IMR-90 (cell line): ENCODE measurements around the gene TRIM22. TPM values are rescaled to one million over a fixed set of nuclear protein-coding genes. Genes with fewer than 3 reads are reported as not detected.

Experiments
- ATAC-seq: fragments of 200-7000 bp; cut with Tn5 transposase; 2 replicates; pipeline ENCODE4 v1.9.1; 2020; ENCODE audit warnings: low read depth, mild to moderate bottlenecking, moderate library complexity
- BruUV-seq: library from RNA; stranded (reverse); fragments of 400-500 nt; replicated peaks from 2 replicates; lab custom pipeline; 2021; lab: Mats Ljungman, UMichigan
- CTCF ChIA-PET: fragments of 300-600 bp; formaldehyde crosslinking; extraction: SDS; loops from one replicate; lab custom pipeline; 2021; ENCODE audit warnings: antibody characterized with exemption; lab: Yijun Ruan, JAX
- POLR2A ChIA-PET: fragments of 300-600 bp; sonication (Branson Sonifier 250); formaldehyde crosslinking; loops from one replicate; lab custom pipeline; 2022; ENCODE audit warnings: antibody characterized with exemption; ENCODE audit not compliant: unreplicated experiment; lab: Charles Lee
- DNase-seq: peaks from one replicate; pipeline ENCODE4 v3.0.0; 2013
- H2AFZ ChIP-seq: replicated peaks from 2 replicates; pipeline ENCODE3; 2013; ENCODE audit warnings: low read length, mild to moderate bottlenecking; ENCODE audit not compliant: poor library complexity
- H2AK5ac ChIP-seq: 2 replicates; pipeline ENCODE4 v1.6.1; 2013; ENCODE audit warnings: low read depth, low read length, inconsistent platforms
- H2AK9ac ChIP-seq: replicated peaks from 2 replicates; pipeline ENCODE3; 2013; ENCODE audit warnings: mild to moderate bottlenecking, low read depth, low read length, moderate library complexity; ENCODE audit not compliant: poor library complexity
- H2BK120ac ChIP-seq: 2 replicates; pipeline ENCODE4 v1.6.1; 2013; ENCODE audit warnings: low read depth, low read length, inconsistent platforms
- H2BK15ac ChIP-seq: 3 replicates; pipeline ENCODE4 v1.6.1; 2013; ENCODE audit warnings: low read depth, low read length, inconsistent platforms
- H2BK20ac ChIP-seq: 2 replicates; pipeline ENCODE4 v1.6.1; 2013; ENCODE audit warnings: low read depth, mild to moderate bottlenecking, inconsistent platforms, low read length, moderate library complexity
- H2BK5ac ChIP-seq: 2 replicates; pipeline ENCODE4 v1.6.1; 2013; ENCODE audit warnings: mild to moderate bottlenecking, low read depth, low read length, inconsistent platforms; ENCODE audit not compliant: poor library complexity, severe bottlenecking
- H3K14ac ChIP-seq: replicated peaks from 2 replicates; pipeline ENCODE4 v1.6.1; 2013; ENCODE audit warnings: low read depth, low read length, inconsistent platforms
- H3K18ac ChIP-seq: 2 replicates; pipeline ENCODE4 v1.6.1; 2013; ENCODE audit warnings: low read depth, low read length, control low read depth
- H3K23ac ChIP-seq: 2 replicates; pipeline ENCODE4 v1.6.1; 2013; ENCODE audit warnings: low read depth, low read length, inconsistent platforms
- H3K27ac ChIP-seq: 2 replicates; pipeline ENCODE4 v1.5.1; 2013; ENCODE audit warnings: mild to moderate bottlenecking, control low read depth, low read length; ENCODE audit not compliant: insufficient read depth
- H3K27me3 ChIP-seq: 2 replicates; pipeline ENCODE4 v1.6.1; 2013; ENCODE audit warnings: low read length; ENCODE audit not compliant: control insufficient read depth, insufficient read depth
- H3K36me3 ChIP-seq: 2 replicates; pipeline ENCODE4 v1.6.1; 2013; ENCODE audit warnings: low read length, mixed read lengths; ENCODE audit not compliant: control insufficient read depth, insufficient read depth
- H3K4ac ChIP-seq: 2 replicates; pipeline ENCODE4 v1.6.1; 2013; ENCODE audit warnings: low read depth, low read length, inconsistent platforms
- H3K4me1 ChIP-seq: 2 replicates; pipeline ENCODE4 v1.6.1; 2013; ENCODE audit warnings: low read length, mixed read lengths; ENCODE audit not compliant: control insufficient read depth, insufficient read depth
- H3K4me2 ChIP-seq: 2 replicates; pipeline ENCODE4 v1.6.1; 2013; ENCODE audit warnings: low read depth, mild to moderate bottlenecking, control low read depth, low read length, moderate library complexity
- H3K4me3 ChIP-seq: 2 replicates; pipeline ENCODE4 v1.5.1; 2013; ENCODE audit warnings: low read depth, mild to moderate bottlenecking, control low read depth, low read length, moderate library complexity; ENCODE audit not compliant: insufficient read depth
- H3K56ac ChIP-seq: 2 replicates; pipeline ENCODE4 v1.6.1; 2013; ENCODE audit warnings: low read length, inconsistent platforms; ENCODE audit not compliant: insufficient read depth; ENCODE audit errors: extremely low read depth
- H3K79me1 ChIP-seq, 2 experiments: 2 replicates each; pipeline ENCODE4 v1.6.1; 2013; ENCODE audit warnings: low read length in 2 of 2, inconsistent platforms in 1 of 2, low read depth in 1 of 2
- H3K9ac ChIP-seq: 2 replicates; pipeline ENCODE4 v1.6.1; 2013; ENCODE audit warnings: low read depth, low read length, control low read depth
- H3K9me1 ChIP-seq: 2 replicates; pipeline ENCODE4 v1.6.1; 2013; ENCODE audit warnings: low read length, inconsistent platforms; ENCODE audit not compliant: insufficient read depth
- H3K9me3 ChIP-seq: 2 replicates; pipeline ENCODE4 v1.6.1; 2013; ENCODE audit warnings: low read length; ENCODE audit not compliant: control insufficient read depth, insufficient read depth
- H4K20me1 ChIP-seq: 2 replicates; pipeline ENCODE4 v1.6.1; 2013; ENCODE audit warnings: low read length, inconsistent platforms; ENCODE audit not compliant: insufficient read depth
- H4K5ac ChIP-seq: 2 replicates; pipeline ENCODE4 v1.6.1; 2013; ENCODE audit warnings: mild to moderate bottlenecking, low read depth, low read length, control low read depth
- H4K8ac ChIP-seq, 2 experiments: 2 replicates each; pipeline ENCODE4 v1.6.1; 2013; ENCODE audit warnings: low read depth in 2 of 2, low read length in 2 of 2, control low read depth in 1 of 2, inconsistent platforms in 1 of 2
- H4K91ac ChIP-seq: 2 replicates; pipeline ENCODE4 v1.6.1; 2013; ENCODE audit warnings: low read depth, low read length, inconsistent platforms; ENCODE audit not compliant: insufficient read depth
- BHLHE40 ChIP-seq: fragments of 150-350 bp; IDR thresholded peaks from 2 replicates; pipeline ENCODE4 v1.6.1; 2016; ENCODE audit warnings: mild to moderate bottlenecking, low read depth, low read length
- CEBPB ChIP-seq: IDR thresholded peaks from 2 replicates; pipeline ENCODE4 v1.6.1; 2012; ENCODE audit warnings: low read depth, low read length, improper control_type of control experiment
- CHD1 ChIP-seq: IDR thresholded peaks from 2 replicates; pipeline ENCODE4 v1.6.1; 2012; ENCODE audit warnings: low read depth, low read length, improper control_type of control experiment
- CTCF ChIP-seq: conservative IDR thresholded peaks from 2 replicates; pipeline ENCODE4 v1.5.1; 2012; ENCODE audit warnings: mild to moderate bottlenecking, low read depth, low read length, improper control_type of control experiment
- ELK1 ChIP-seq: fragments of 150-350 bp; IDR thresholded peaks from 2 replicates; pipeline ENCODE4 v1.6.1; 2016; ENCODE audit warnings: low read depth, mild to moderate bottlenecking, low read length, moderate library complexity, borderline replicate concordance
- FOS ChIP-seq: fragments of 150-350 bp; IDR thresholded peaks from 2 replicates; pipeline ENCODE4 v1.6.1; 2016; ENCODE audit warnings: low read depth, low read length
- MAFK ChIP-seq: IDR thresholded peaks from 2 replicates; pipeline ENCODE4 v1.6.1; 2012; ENCODE audit warnings: low read depth, low read length, improper control_type of control experiment
- MAZ ChIP-seq: IDR thresholded peaks from 2 replicates; pipeline ENCODE4 v1.6.1; 2012; ENCODE audit warnings: low read depth, mild to moderate bottlenecking, low read length, improper control_type of control experiment, moderate library complexity, borderline replicate concordance
- MXI1 ChIP-seq: IDR thresholded peaks from 2 replicates; pipeline ENCODE4 v1.6.1; 2012; ENCODE audit warnings: low read depth, mild to moderate bottlenecking, low read length, moderate library complexity, borderline replicate concordance
- NFE2L2 ChIP-seq: fragments of 150-350 bp; IDR thresholded peaks from 2 replicates; pipeline ENCODE4 v1.6.1; 2016; ENCODE audit warnings: low read depth, mild to moderate bottlenecking, low read length
- POLR2A ChIP-seq: IDR thresholded peaks from 2 replicates; pipeline ENCODE4 v1.6.1; 2012; ENCODE audit warnings: mild to moderate bottlenecking, low read depth, low read length
- RAD21 ChIP-seq: IDR thresholded peaks from 2 replicates; pipeline ENCODE4 v1.6.1; 2012; ENCODE audit warnings: low read length, improper control_type of control experiment
- RCOR1 ChIP-seq: IDR thresholded peaks from 2 replicates; pipeline ENCODE4 v1.6.1; 2012; ENCODE audit warnings: mild to moderate bottlenecking, low read length, improper control_type of control experiment; ENCODE audit not compliant: insufficient replicate concordance
- RFX5 ChIP-seq: IDR thresholded peaks from 2 replicates; pipeline ENCODE4 v1.8.0; 2012; ENCODE audit warnings: low read depth, mild to moderate bottlenecking, low read length, moderate library complexity
- SMC3 ChIP-seq: fragments of 150-350 bp; IDR thresholded peaks from 2 replicates; pipeline ENCODE4 v1.6.1; 2016; ENCODE audit warnings: low read depth, mild to moderate bottlenecking, antibody characterized with exemption, low read length, moderate library complexity
- USF2 ChIP-seq: fragments of 150-350 bp; IDR thresholded peaks from 2 replicates; pipeline ENCODE4 v1.6.1; 2017; ENCODE audit warnings: mild to moderate bottlenecking, antibody characterized with exemption, low read length, low read depth
- WGBS, 2 experiments: methylation state at CpG; one replicate each; pipeline versions ENCODE4 v1.1.5 to v1.1.7; 2013; ENCODE audit warnings: missing lambda C conversion rate in 2 of 2; ENCODE audit not compliant: insufficient read length in 1 of 2; ENCODE audit errors: extremely low coverage in 2 of 2; 5-methylcytosine and 5-hydroxymethylcytosine counted together
- dilution Hi-C: fragments of 300-500 bp; cut with HindIII; formaldehyde crosslinking; loops from one replicate; pipeline ENCODE4 v1.14.3; 2018; ENCODE audit warnings: low sequenced_read_pairs; ENCODE audit not compliant: unreplicated experiment
- in situ Hi-C: fragments of 300-500 bp; cut with MboI; formaldehyde crosslinking; loops from 3 replicates; pipeline ENCODE4 v1.14.3; 2019; ENCODE audit warnings: low sequenced_read_pairs, inconsistent platforms, mixed read lengths
- intact Hi-C: fragments of 100-400 bp; cut with micrococcal nuclease; formaldehyde crosslinking; loops from 2 replicates; pipeline ENCODE4 v1.10.0; 2022
- polyA plus RNA-seq, 3 experiments: library from polyadenylated mRNA; depleted of rRNA; stranded (reverse); fragments of >200 nt; gene quantifications; 2 replicates each; pipeline ENCODE4 v1.2.3, GENCODE V29; 2012; ENCODE audit warnings: low replicate concordance in 1 of 3
- total RNA-seq: library from RNA; depleted of rRNA; stranded (reverse); fragments of >200 nt; gene quantifications from 2 replicates; pipeline ENCODE4 v1.2.3, GENCODE V29; 2012

The TRIM22 gene
- total and polyA plus RNA-seq, 2 of the 4 experiments (the other 2 are of a cell fraction), result 43.6 to 46.8 TPM

DNA sequence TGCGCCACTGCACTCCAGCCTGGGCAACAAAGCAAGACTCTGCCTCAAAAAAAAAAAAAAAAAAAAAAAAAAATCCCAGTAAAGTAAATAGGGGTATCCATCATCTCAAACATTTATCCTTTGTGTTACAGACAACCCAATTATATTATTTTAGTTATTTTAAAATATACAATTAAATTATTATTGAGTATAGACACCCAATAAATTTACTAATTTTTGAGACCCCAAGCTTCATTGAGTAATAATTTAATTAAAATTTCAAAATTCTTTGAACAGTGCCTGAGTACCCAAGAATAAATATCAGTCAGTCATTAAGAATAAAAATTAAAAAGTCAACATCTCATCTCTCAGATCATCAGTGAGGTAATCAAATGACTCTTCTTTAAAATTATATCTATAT, 64.4 kb downstream of the TRIM22 start, which contains the start of gene OR52N4:
OR52N4 (plus strand) TSS at position 301 of the 400 bp plus-strand sequence. CDS start 498 bp downstream, outside the sequence.
- H3K36me3 ChIP-seq, result no peaks in the 10 kb centered on the region
- no peaks in the 10 kb centered on the region for H3K9me3 ChIP-seq
- H3K4me3 ChIP-seq, result no peak within 1 kb of the TSS
- no peaks in the 10 kb centered on the region for H3K4me1 ChIP-seq
- no peaks in the 10 kb centered on the region for H3K27me3 ChIP-seq
- H4K91ac ChIP-seq, result no peak within 1 kb of the TSS
- no peak within 1 kb of the TSS for H3K14ac ChIP-seq
- no peak within 1 kb of the TSS for H4K8ac ChIP-seq
- H3K4me2 ChIP-seq, result no peak within 1 kb of the TSS
- no peak within 1 kb of the TSS for H3K9ac ChIP-seq
- BruUV-seq, result no TSS peak
- no peak within 1 kb of the TSS for H2AK5ac ChIP-seq
- in situ Hi-C loops, result no loop called here
- H2BK15ac ChIP-seq, result no peak within 1 kb of the TSS
- H3K23ac ChIP-seq, result no peak within 1 kb of the TSS
- TF ChIP-seq POLR2A, result no peak
- no peak for TF ChIP-seq RAD21
- TF ChIP-seq RFX5, result no peak
- no peak for TF ChIP-seq RCOR1
- no peak for TF ChIP-seq CHD1
- no peak for TF ChIP-seq CTCF
- TF ChIP-seq NFE2L2, result no peak
- TF ChIP-seq FOS, result no peak
- TF ChIP-seq MAZ, result no peak
- TF ChIP-seq ELK1, result no peak
- TF ChIP-seq SMC3, result no peak
- TF ChIP-seq BHLHE40, result no peak
- TF ChIP-seq USF2, result no peak
- TF ChIP-seq MXI1, result no peak
- TF ChIP-seq CEBPB, result no peak
- no peak for TF ChIP-seq MAFK
- H3K4ac ChIP-seq, result no peak within 1 kb of the TSS
- H3K18ac ChIP-seq, result no peak within 1 kb of the TSS
- no peak within 1 kb of the TSS for H3K56ac ChIP-seq
- no CpG with 5 or more reads among the region's 1 CpG for WGBS, 2 experiments
- H3K27ac ChIP-seq, result no peak within 1 kb of the TSS
- intact Hi-C loops, result no loop called here
- dilution Hi-C loops, result no loop called here
- no peak within 1 kb of the TSS for H2BK5ac ChIP-seq
- H2BK120ac ChIP-seq, result no peak within 1 kb of the TSS
- no peak within 1 kb of the TSS for H2AK9ac ChIP-seq
- POLR2A ChIA-PET, result no interaction called here
- no peak within 1 kb of the TSS for H2BK20ac ChIP-seq
- no peaks in the 10 kb centered on the region for H3K79me1 ChIP-seq
- H3K9me1 ChIP-seq, result no peaks in the 10 kb centered on the region
- no peak within 1 kb of the TSS for H2AFZ ChIP-seq
- CTCF ChIA-PET, result no interaction called here
- no peaks in the 10 kb centered on the region for H4K20me1 ChIP-seq
- H4K5ac ChIP-seq, result no peak within 1 kb of the TSS
- ATAC-seq (no peak), DNase-seq (no peak)
